HL-60 (cell line): ENCODE data around the gene HMCN1.

Source experiments
- CTCF ChIP-seq: IDR thresholded peaks from one replicate; pipeline ENCODE4 v1.5.1; 2011; ENCODE audit warnings: low read length, control low read depth, inconsistent platforms; ENCODE audit not compliant: insufficient read depth
- GABPA ChIP-seq: IDR thresholded peaks from 2 replicates; pipeline ENCODE4 v1.6.1; 2012; ENCODE audit warnings: low read depth
- POLR2AphosphoS5 ChIP-seq: IDR thresholded peaks from 2 replicates; pipeline ENCODE4 v1.6.1; 2012; ENCODE audit warnings: low read depth
- SPI1 ChIP-seq: IDR thresholded peaks from 2 replicates; pipeline ENCODE4 v1.6.1; 2012; ENCODE audit warnings: low read depth, mild to moderate bottlenecking, borderline replicate concordance
- TF ChIP-seq, protein P1 (sequence below): IDR thresholded peaks from 2 replicates; pipeline ENCODE4 v1.6.1; 2012; ENCODE audit warnings: low read depth; ENCODE audit not compliant: insufficient replicate concordance

DNA sequence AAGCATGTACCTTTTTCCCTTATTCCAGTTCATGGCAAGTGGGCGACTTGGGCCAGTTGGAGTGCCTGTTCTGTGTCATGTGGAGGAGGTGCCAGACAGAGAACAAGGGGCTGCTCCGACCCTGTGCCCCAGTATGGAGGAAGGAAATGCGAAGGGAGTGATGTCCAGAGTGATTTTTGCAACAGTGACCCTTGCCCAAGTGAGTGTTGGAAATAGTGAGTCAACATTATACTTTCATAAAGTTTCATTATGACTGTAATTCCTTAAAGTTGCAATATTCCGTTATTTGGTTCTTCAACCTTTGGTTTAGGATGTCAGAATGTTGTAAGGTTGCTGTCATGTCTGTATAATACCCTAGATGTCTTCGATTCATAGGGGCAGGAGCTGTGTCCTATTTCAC, 410.3 kb downstream of the HMCN1 start:
- no peak for TF ChIP-seq CTCF
- TF ChIP-seq, protein P1, sequence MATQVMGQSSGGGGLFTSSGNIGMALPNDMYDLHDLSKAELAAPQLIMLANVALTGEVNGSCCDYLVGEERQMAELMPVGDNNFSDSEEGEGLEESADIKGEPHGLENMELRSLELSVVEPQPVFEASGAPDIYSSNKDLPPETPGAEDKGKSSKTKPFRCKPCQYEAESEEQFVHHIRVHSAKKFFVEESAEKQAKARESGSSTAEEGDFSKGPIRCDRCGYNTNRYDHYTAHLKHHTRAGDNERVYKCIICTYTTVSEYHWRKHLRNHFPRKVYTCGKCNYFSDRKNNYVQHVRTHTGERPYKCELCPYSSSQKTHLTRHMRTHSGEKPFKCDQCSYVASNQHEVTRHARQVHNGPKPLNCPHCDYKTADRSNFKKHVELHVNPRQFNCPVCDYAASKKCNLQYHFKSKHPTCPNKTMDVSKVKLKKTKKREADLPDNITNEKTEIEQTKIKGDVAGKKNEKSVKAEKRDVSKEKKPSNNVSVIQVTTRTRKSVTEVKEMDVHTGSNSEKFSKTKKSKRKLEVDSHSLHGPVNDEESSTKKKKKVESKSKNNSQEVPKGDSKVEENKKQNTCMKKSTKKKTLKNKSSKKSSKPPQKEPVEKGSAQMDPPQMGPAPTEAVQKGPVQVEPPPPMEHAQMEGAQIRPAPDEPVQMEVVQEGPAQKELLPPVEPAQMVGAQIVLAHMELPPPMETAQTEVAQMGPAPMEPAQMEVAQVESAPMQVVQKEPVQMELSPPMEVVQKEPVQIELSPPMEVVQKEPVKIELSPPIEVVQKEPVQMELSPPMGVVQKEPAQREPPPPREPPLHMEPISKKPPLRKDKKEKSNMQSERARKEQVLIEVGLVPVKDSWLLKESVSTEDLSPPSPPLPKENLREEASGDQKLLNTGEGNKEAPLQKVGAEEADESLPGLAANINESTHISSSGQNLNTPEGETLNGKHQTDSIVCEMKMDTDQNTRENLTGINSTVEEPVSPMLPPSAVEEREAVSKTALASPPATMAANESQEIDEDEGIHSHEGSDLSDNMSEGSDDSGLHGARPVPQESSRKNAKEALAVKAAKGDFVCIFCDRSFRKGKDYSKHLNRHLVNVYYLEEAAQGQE: no peak
- TF ChIP-seq SPI1: no peak
- no peak for TF ChIP-seq POLR2AphosphoS5
- TF ChIP-seq GABPA: no peak
